Mucosa of gallbladder (tissue), 1 donor: ENCODE data around the gene RTKN. TPM values are rescaled to one million over a fixed set of nuclear protein-coding genes. Genes with fewer than 3 reads are reported as not detected.
A peak's percentile ranks its signal among the peaks of the same experiment; 100 is the strongest.
"Not testable (repeated sequence)": the region's sequence is repeated elsewhere in the genome, so short reads cannot be mapped to it uniquely, and the experiment has no call there.

Source experiments
- DNase-seq: peaks from one replicate; pipeline ENCODE4 v3.0.0-alpha.2; 2020; ENCODE audit warnings: low spot score
- total RNA-seq: library from RNA; stranded (reverse); gene quantifications from one replicate; pipeline ENCODE4 v1.2.1, GENCODE V29; 2021
- donor health status: DM: no; HTN: no; CAD: no.

RTKN gene
- total RNA-seq, 1 donor from 2014 or later, result 86.4 TPM

DNA sequence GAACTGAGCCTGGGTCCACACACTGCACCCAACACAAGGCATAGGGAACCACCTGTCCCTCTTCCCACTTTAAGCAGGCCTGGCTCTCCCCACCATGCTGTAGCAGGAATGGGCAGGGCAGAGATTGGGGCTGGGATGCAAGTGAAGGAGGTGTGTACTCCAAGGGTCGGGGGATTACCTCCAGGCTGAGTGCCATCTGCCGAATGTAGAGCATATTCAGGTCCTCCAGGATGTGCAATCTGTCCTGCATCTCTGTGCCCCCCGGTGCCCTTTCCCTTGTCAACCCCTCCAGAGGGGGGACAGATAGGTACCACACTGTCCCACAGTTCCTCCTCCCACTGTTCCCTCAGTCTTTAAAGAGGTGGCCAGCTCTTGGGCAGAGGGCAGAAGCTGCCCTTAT lies 2.4 kb downstream of the RTKN start:
- DNase-seq, result no peak

DNA sequence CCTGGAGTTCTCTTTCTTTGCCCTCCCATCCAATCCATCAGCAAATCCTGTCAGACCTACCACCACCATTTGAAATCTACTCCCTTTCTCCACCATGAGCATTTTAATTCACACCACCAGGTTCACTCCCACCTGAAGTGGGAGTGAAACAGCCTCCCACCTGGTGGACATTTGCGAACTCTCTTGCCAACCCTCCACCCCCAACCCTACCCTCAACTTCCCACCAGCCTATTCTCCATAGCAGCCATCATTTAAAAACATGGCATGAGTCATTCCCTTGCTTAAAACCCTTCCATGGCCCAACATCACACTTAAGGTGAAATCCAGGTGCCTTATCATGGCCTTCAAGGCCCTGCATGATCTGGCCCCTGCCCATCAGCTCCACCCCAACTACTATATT lies 3.5 kb downstream of the RTKN start:
- no peak for DNase-seq

DNA sequence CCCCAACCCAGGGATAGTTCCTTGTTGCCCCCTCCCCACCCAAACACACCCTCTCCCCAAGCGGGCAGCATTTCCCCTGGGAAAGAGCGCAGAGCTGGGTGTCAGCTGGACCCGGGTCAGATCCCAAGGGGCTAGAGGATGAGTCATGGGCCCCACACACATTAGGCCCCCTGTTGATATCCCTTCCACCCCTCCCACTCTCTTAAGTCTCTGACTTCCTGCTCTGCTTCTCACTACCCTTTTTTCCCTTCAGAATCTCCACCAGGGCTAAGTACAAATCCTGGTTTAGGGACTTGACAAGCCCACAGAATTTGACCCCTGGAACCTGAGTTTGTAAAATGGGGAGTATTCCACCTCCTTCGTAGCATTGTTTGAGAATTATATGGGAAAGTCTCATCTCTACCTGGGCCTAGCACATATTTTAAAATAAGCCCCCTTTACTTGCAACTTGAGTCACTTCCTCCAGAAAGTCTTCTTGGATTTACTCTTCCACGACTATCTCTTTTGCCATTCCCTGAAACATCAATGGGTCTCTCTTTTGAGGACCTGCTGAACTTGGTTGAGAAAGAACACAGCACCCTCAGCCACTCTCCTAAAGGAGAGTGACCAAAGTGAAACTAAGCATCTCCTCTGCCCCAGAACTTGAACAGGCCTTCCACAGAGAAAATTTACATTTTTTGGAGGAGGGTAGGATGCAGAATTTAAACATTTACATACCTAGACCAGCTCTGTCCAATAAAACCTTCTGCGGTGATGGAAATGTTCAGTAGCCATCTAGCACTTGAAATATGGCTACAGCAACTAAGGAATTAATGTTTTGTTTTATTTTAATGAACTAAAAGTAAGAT lies 4.7 kb downstream of the RTKN start:
- no peak for DNase-seq

DNA sequence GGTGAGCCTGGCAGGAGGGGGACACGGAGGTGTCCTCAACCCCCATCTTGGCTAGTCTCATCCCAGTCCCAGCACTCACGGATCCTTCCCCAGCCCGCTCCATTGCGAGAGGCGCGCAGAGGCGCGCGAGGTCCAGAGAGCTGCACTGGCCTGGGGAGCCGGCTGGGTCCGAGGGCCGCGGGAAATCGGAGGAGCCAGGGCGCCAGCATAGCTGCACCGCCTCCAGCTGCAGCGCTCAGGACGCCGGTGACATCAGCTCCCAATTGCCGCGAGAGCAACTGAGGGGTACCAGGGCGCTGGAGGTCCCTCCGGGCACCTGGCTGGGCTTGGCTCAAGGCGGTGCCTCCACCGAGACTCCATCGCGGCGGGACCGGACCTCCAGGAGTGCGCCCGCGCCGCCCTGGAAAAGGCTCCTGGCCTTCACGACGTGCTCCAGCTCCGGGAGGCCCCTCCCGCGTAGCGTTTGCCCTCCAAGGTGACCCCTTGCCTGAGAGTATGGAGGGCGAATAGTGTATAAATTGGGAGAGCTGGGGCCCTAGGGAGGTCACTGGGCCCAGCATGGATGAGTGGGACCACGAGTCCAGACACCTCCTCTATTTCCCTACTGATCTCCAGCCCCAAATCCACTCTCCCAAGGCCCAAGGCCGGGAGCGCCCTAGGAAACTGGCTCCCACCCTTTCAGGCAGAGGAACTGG lies 5.5 kb downstream of the RTKN start:
- DNase-seq, result no peak

DNA sequence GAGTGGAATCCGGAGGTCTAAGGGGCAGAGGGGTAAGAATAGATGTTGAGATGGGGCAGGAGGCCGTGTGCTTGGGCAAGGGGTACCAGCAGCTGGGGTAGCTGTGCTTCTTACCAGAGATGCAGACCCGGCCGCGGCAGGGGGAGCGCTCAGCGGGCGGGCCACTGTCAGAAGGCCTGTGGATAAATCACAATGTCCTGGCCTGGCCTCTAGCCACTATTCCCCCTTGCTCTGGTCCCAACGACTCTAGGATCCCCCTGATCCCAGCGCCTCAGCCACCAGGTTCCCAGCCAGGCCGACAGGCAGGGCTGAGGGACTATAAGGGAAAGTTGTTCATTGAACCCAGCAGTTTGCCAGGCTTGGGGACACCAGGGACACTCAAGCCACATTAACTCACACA lies 11.2 kb downstream of the RTKN start:
- no peak for DNase-seq

DNA sequence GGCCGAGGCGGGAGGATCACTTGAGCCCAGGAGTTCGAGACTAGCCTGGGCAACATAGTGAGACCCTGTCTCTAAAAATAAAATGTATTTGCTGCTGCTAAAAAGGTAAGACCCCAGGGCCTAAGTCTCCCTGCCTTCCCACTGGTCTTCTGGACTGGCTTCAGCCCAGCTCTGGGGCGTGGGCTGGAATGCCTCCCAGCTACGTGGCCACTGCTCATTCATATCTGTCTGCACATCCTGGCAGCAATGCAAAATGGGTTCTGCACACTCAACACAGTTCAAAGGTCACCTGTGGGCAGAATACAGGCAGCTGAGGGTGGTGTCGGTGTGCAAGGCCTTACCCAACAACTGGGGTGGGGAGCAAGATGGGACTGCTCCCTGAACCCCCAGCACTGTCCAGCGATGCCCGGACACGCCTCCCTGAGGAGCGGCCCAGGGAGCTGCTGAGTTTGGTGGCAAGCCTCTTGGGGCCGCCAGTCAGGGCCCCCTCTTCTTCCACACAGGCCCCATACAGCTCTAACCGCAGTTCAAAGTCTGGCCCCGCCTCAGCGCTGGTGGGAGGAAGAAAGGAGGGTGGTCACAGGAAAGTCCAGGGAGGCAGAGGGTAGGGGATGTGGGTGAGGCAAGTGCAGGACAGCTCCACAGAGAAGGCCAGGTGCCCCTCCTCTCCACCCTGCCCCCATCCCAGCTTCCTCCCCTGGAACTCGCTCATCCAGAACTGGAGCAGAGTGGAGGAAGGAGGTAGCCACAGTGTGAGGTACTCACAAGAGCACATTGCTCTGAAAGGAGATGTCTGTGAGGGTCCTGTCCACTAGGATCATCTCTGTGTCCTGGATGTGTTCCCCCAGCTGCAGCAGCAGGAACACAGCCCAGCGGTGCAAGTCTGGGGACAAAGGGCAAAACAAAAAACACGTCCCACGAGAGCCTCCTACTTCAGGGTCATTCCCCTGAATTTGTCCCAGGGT lies 12.0 kb downstream of the RTKN start:
- DNase-seq, result no peak

DNA sequence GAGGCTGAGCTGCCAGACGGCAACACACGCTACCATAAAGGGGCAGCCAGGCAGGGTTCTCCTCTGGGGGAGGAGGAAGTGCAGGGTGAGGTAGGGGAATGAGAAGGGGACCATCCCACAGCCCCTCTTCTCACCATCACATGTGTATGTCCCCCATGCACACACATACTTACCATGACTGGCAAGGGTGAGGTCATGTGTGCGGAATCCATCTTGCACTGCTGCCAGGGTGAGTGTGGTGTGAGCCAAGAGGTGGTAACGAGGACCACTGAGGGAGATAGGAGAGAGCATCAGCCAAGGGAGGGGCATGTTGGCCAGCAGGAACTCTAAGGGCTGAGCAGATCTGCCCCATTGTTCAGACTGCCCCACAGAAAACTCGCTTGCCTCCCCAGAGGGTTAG lies 13.1 kb downstream of the RTKN start:
- DNase-seq, result no peak

DNA sequence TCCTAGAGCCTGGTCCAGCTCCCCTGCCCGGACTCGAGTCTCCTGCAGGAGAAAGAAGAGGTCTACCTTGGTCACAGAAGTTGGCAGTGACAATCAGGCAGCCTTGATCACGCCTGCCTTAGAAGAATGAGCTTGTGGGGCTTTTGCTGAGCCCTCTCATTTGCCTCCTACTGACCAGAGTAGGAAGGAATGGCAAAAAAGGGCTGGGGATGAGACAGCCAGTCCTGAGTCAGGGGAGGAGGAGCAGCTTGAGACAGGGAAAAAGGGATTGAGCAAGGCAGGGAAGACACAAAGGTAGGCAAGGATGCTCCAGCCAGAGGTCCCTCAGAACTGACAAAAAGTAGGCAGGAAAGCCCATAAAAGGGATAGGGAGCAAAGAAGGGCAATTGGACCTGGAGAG lies 14.2 kb downstream of the RTKN start:
- DNase-seq, result no peak

DNA sequence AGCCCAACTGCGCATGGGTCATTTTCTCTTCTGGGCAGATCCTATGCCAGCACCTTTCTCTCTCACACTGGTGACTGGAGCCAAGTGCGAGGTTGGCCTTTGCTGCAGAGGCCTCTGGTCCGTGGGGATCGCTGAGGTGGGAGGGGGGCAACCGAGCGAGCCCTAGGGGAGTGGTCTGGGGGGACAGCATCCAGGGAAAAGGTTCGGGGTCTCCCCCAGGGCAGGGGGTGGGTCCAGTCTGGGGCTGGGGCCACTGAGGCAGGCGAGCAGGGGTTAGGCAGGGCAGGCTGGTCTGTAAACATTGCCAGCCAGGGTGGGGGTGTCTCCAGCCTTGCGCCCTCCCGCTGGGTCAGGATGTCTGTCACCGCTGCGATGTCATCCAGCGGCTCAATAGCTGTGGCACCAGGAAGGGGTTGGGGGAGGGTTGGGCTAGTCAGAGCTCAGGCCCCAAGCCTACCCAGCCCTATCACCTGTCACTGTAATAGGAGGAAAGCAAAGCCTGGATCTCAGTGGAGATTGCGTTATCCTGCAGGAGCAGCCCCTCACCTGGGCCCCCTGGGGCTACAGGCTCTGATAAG lies 15.5 kb downstream of the RTKN start:
- DNase-seq, result no peak

DNA sequence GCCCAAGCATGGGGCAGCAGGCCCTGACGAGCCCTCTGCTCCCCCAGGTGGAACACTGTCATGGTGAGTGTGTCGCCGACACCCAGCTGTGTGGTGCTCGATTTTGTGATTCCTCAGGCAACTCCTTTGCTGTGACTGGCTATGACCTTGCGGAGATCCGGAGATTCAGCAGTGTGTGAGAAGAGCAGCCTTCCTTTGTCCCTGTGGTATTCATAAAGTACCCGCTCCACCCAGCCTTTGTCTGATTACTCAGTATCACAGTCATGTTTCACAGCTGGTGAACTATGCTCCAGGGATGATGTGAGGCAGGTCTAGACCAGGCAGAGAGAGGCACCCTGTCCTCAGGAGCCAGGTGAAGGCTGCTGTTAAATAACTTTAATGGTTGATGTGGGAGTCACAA lies 16.2 kb downstream of the RTKN start:
- DNase-seq, result no peak

DNA sequence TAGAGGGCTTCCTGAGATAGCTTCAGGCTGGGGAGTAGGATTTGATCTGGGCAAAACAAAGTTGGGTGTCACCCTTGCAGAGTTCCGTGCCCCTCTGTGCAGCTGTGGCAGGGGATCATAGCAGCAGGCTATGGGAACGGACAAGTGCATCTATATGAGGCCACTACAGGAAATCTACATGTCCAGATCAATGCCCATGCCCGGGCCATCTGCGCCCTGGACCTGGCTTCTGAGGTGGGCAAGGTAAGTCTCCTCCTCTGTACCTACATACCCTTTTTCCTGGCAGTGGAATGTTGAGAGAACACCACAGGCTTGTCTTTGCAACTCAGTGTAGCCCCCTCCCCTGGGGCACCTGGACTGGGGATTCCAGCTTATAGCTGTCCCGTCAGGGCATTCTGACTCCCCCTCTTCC lies 16.7 kb downstream of the RTKN start:
- DNase-seq, result no peak

DNA sequence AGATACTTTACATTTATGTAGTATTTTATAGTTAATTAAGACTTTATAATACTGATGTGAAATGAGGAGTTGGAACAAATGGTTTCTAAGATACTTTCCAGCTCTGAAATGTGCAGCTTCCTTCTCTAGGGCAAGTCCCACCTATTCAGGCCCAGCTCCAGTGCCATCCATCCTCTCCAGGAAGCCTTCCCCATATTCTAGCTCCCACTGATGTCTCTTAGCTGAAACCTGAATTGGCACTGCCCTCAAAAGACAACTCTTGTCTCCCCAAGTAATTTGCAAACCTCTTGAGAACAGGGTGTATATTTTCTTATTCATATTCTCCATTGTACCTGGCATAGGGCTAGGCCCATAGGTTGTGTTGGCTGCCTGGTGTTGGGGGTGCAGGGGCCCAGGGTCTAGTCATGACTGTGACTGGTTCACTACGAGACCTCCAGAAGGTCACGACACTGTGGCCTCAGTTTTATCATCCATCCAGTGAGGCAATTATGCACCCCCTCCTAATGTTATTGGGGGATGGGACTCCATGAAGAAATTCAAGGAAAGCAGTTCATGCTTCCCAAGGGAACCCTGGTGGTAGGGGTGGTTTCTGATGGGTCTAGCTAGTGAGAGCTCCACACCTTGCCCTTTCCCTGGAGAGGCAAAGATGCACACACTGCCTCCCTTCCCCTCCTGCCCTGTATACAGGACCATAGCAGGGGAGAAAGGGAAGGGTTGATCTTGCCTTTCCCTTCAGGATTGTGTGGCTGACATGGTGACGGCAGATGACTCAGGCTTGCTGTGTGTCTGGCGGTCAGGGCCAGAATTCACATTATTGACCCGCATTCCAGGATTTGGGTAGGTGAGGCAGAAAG lies 17.4 kb downstream of the RTKN start:
- no peak for DNase-seq

DNA sequence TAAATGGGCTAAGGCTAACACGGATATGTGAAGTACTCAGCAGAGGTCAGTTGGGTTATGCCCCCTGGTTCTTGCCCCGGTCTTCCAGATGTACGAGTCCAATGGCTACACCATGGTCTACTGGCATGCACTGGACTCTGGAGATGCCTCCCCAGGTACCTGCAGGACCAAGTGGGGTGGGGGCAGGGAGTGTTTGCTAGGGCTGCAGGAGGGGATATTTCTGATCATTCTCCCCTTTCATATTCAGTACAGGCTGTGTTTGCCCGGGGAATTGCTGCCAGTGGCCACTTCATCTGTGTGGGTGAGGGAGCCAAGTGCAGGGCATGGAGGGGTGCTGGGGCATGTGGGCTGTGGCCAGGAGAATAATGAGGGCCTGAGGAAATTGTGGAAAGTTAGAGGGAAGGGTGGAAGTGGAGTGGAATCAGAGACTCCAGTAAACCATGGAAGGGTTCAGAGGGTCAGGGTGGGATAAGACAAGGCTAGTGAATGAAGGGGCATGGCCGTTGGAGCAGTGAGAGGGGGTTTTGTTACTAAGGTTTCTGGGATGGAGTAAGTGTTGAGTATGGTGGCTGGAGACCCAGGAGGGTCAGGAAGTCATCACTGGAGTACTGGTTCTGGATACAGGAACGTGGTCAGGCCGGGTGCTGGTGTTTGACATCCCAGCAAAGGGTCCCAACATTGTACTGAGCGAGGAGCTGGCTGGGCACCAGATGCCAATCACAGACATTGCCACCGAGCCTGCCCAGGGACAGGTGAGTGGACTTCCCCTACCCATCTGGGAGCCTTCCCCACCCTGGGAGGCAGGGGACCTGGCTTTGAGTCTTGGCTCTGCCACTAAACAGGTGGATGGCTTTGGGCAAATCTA lies 18.3 kb downstream of the RTKN start:
- no peak for DNase-seq

DNA sequence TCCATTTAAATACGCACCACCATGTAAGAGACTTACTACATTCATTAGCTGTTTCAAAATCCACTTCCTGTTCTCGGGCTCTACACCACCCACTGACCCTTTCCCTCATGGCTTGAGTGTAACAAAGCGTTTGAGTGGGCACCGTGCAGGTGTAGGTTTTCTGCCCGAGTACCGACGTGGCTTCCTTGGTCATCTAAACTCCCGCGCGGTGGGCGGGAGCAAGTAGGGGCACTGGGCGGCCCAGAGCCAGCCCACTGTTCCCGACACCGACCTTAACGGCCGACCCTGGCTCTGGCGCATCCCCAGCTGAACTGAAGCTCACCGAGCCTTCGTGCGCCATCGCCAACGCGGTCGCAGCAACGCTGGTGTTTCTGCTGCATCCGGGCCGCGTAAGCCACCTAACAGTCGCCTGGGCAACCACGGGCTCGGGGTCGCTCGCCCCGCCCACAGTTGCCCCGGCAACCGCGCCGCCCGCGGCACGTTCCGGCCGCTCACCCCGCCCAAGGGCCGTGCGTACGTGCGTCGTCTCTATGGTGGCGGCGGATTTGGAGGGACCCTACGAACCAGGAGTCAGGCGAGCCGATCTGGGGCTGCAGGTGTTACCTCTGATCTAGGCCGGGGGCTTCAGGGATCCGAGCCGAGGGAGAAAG lies 20.4 kb downstream of the RTKN start, which contains the start of the genes C2orf81 and WDR54:
Gene C2orf81, minus strand, starts transcription at position 399 of the 650 bp plus-strand sequence. Its CDS starts 59 bp downstream, at position 340.
Gene WDR54, plus strand, starts transcription at position 510 of the 650 bp plus-strand sequence. CDS start 424 bp downstream, outside the sequence.
- peak; percentile 89 for DNase-seq

DNA sequence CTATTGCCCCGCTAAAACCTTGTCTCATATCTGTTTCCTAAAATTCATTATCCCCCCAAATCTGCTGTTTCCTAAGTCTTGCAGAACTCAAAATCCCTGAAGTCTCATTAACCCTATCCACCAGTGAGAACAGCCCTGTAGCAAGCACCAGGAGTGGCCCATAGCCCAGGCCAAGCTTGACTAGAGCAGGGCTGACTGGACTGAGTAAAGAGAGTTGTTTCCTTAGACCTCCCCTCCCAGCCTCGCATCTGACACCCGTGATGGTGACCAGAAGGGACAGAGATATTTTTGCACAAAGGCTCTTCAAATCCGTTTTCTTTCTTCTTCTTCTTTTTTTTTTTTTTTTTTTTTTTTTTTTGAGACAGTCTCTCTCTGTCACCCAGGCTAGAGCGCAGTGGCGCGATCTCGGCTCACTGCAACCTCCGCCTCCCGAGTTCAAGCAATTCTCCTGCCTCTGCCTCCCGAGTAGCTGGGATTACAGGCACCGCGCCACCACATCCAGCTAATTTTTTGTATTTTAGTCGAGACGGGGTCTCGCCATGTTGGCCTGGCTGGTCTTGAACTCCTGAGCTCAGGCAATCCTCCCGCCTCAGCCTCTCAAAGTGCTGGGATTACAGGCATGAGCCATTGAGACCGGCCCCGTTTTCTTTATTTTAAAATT lies 21.2 kb downstream of the RTKN start:
- DNase-seq, result not testable (repeated sequence)

DNA sequence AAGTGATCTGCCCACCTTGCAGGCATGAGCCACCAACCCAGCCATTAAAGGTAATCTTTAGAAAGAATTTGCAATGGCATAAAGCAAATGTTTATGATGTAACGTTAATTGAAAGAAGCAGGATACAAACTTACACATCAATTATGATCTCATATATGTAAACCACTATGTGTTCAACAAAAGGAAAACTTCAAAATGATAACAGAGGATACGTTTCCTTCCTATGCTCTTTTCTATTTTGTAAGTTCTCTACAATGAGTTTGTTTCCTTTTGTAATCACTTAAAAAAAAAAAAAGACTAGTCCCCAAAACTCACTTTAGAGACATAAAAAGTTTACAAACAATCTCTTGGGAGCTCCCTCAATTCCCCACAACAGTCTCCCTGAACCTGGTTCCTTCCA lies 21.7 kb downstream of the RTKN start:
- no peak for DNase-seq

DNA sequence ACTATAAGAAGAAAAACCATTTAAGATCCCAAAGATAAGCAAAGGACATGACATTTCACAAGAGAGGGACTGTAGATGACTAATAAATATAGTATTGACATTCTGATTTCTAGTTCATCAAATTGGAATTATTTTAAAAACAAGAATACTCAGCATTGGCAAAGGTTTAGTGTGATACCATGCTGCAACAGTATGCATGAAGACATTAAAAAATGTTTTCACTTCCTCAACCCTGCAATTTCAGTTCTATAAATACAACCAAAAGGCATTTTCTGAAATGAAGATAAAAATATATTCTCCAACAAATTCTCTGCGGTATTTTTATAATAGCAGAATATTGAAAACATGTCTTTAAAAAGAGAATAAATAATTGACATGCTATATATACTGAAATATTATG lies 22.4 kb downstream of the RTKN start:
- DNase-seq, result no peak

DNA sequence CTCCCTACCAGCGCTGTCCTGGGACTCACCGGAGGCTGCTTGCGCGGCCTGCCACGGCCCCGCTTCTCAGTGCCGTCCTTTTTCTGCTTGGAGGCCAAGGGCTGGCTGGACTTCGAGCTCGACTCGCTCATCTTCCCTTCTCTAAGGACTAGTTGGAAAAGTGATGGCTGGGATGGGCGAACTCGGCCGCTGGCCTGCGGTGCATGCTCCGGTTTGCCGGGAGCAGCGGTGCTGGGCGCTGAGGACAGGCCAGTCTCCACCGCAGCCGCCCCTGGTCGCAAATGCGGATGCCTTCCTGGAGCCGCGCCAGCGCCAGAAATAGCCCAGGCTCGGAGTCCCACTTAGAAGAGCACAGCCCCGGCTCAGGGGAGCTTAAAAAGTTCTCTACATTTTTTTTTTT lies 23.4 kb downstream of the RTKN start:
- DNase-seq, result no peak

DNA sequence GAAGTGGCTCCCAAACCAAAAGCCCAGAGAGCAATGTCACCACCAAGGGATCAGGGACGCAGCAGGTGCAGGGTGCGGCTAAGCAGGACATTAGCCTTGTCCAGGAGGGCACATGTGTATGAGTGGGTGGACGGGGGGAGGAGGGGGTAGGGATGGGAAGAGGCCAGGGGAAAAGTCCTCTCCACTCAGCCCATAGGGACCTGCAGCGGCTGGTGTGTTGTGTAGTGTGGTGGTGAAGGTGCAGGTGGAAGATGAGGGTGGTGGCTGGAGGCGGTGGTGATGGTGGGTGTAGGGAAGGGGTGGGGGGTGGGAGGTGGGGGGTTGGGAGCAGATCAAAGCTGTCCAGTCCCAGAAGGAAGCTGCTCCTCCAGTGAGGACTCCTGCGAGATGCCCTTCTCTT lies 24.0 kb downstream of the RTKN start:
- no peak for DNase-seq
